HepG2 (cell line): Measurements from ENCODE around the gene FAM200B. TPM values are rescaled to one million over a fixed set of nuclear protein-coding genes. Genes with fewer than 3 reads are reported as not detected.

Experiments used
- DDIT3 ChIP-seq: sonication (generic); formaldehyde crosslinking; IDR thresholded peaks from 2 replicates; pipeline ENCODE4 v1.4.0; 2020; ENCODE audit warnings: mild to moderate bottlenecking, missing genetic modification reagents
- GMEB2 ChIP-seq: IDR thresholded peaks from 2 replicates; pipeline ENCODE4 v1.6.1; 2016; ENCODE audit warnings: missing biosample characterization, missing genetic modification reagents, low read depth
- HDAC1 ChIP-seq: sonication (generic); formaldehyde crosslinking; IDR thresholded peaks from 2 replicates; pipeline ENCODE4 v1.5.1; 2020; ENCODE audit warnings: mild to moderate bottlenecking, missing genetic modification reagents
- HDAC6 ChIP-seq: fragments of 200-600 bp; sonication (generic); IDR thresholded peaks from 2 replicates; pipeline ENCODE4 v1.7.0; 2017; ENCODE audit warnings: mild to moderate bottlenecking, antibody characterized with exemption, low read length, low read depth
- HMGA1 ChIP-seq: sonication (generic); formaldehyde crosslinking; conservative IDR thresholded peaks from 2 replicates; pipeline ENCODE4 v1.4.0; 2020; ENCODE audit warnings: missing genetic modification reagents
- ISL2 ChIP-seq: sonication (generic); formaldehyde crosslinking; IDR thresholded peaks from 2 replicates; pipeline ENCODE4 v1.5.0; 2020; ENCODE audit warnings: missing genetic modification reagents
- POLR2G ChIP-seq: fragments of 200-400 bp; formaldehyde crosslinking; IDR thresholded peaks from 2 replicates; pipeline ENCODE4 v1.6.1; 2018; ENCODE audit warnings: mild to moderate bottlenecking, low read depth, low read length, moderate library complexity
- RAD21 ChIP-seq: fragments of 450-650 bp; formaldehyde crosslinking; IDR thresholded peaks from 2 replicates; pipeline ENCODE4 v1.5.0; 2020; ENCODE audit warnings: mild to moderate bottlenecking
- SOX13 ChIP-seq, 3 experiments: fragments of 450-650 bp in 1 of 3; sonication (generic) in 1 of 3; formaldehyde crosslinking in 1 of 3; IDR thresholded peaks in 2 of 3; conservative IDR thresholded peaks in 1 of 3; 2 replicates each; pipeline versions ENCODE4 v1.5.0 to v1.6.1; 2016 to 2020; ENCODE audit warnings: antibody characterized with exemption in 1 of 3, mild to moderate bottlenecking in 1 of 3, missing compliant biosample characterization in 1 of 3, missing genetic modification reagents in 1 of 3, moderate library complexity in 1 of 3
- TGIF2 ChIP-seq: IDR thresholded peaks from 2 replicates; pipeline ENCODE4 v1.6.1; 2016; ENCODE audit warnings: control low read depth, missing compliant biosample characterization
- THAP9 ChIP-seq: sonication (generic); formaldehyde crosslinking; IDR thresholded peaks from 2 replicates; pipeline ENCODE4; 2020; ENCODE audit warnings: missing genetic modification reagents, mild to moderate bottlenecking, borderline replicate concordance
- ZFP90 ChIP-seq: sonication (generic); formaldehyde crosslinking; IDR thresholded peaks from 2 replicates; pipeline ENCODE4 v1.8.0; 2022; ENCODE audit warnings: missing genetic modification reagents, mild to moderate bottlenecking, inconsistent platforms, borderline replicate concordance
- ZNF34 ChIP-seq: sonication (generic); formaldehyde crosslinking; IDR thresholded peaks from 2 replicates; pipeline ENCODE4 v1.4.0; 2020; ENCODE audit warnings: mild to moderate bottlenecking, missing genetic modification reagents, borderline replicate concordance
- polyA plus RNA-seq, 8 experiments: library from polyadenylated mRNA; depleted of rRNA in 3 of 8; stranded (reverse) in 7 of 8; unstranded in 1 of 8; fragments of >200 nt; fragmentation: Illumina TruSeq in 4 of 8; extraction: Trizol in 4 of 8; gene quantifications; 2 replicates each; pipeline versions ENCODE4 v1.2.1 to v1.2.3, GENCODE V29; 2011 to 2016; ENCODE audit warnings: low read depth in 4 of 8, missing spikeins in 1 of 8, mixed read lengths in 1 of 8; ENCODE audit not compliant: insufficient read depth in 1 of 8
- total RNA-seq, 5 experiments: library from RNA; depleted of rRNA; stranded (reverse); fragments of >200 nt; fragmentation: Illumina TruSeq; extraction: Trizol; gene quantifications; 2 replicates each; pipeline ENCODE4 v1.2.3, GENCODE V29; 2016; ENCODE audit warnings: low read depth in 1 of 5
- TF ChIP-seq, protein P1 (sequence below), 2 experiments: sonication (generic) in 1 of 2; formaldehyde crosslinking in 1 of 2; IDR thresholded peaks; 2 replicates each; pipeline versions ENCODE4 v1.4.0 to v1.6.1; 2016 to 2020; ENCODE audit warnings: borderline replicate concordance in 1 of 2, low read depth in 1 of 2, mild to moderate bottlenecking in 1 of 2, missing genetic modification reagents in 1 of 2
- TF ChIP-seq, protein P2 (sequence below): sonication (generic); formaldehyde crosslinking; IDR thresholded peaks from 2 replicates; pipeline ENCODE4 v1.8.1; 2023; ENCODE audit warnings: missing genetic modification reagents, inconsistent platforms, borderline replicate concordance

Gene FAM200B
- total and polyA plus RNA-seq, 2 of the 13 experiments (the other 11 are each of a cell fraction or from before 2014, with no cell fraction given), result 25.6 to 41.8 TPM

DNA sequence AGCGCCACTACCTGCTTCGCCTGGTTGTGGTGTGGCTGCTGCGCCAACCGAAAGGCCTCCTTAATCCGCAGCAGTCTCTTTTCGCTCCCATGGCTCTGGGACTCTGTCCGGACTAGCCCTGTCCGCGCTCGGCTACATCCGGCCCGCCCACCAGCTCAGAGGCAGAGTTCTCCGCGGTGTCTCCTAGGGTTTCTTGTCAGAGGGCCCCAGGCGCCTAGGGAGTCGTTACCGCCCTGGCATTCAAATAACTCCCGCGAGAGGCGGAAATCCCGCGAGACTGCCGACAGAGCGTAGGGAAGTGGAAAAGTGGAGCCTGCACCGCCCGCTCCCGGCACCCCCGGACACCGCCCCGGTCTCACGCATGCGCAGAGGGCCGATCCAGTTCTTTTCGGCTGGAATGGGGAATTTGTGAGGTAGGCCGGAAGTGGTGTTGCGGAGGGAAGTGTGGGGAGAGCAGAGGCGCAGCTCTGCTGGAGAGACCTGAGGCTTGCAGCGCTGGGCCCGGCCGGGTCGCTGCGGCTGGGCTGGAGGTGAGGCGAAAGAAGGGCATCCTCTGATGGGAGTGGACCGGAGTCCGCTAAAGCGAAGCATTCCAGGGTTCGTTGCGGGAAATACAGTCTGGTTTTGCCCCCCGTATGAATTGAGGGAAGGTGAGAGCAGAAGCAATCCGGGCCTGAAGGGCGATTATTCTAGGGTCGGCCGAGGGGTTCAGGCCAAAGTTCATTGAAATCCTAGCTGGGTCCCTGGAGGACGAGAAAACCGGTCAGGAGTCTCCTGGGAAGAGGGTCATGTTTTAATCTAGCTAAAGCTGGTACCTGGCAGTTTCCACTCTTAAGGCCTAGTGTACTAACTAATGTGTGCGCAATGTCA, at the start of gene FAM200B (continued):
- TF ChIP-seq HMGA1 (CRISPR knock-in tag) (no peak), ZNF34 (CRISPR knock-in tag) (no peak), SOX13 (IDR thresholded peaks at IDR 0.05) (no peak), SOX13 (CRISPR knock-in tag; conservative IDR thresholded peaks at IDR 0.05 in 1 of 2, IDR thresholded peaks at IDR 0.05 in 1 of 2) (0 out of 4 replicates have a peak, but pooled peaks of 1 of the 2 experiments have one; percentile 10), POLR2G (peak; percentile 98), RAD21 (CRISPR knock-in tag) (peak; percentile 51), ISL2 (CRISPR knock-in tag) (peak; percentile 44), DDIT3 (CRISPR knock-in tag) (no peak), THAP9 (CRISPR knock-in tag) (peak; percentile 77; the same call in 1 of the 2 replicates), GMEB2 (CRISPR knock-in tag) (peak; percentile 46; the same call in 1 of the 2 replicates), TGIF2 (CRISPR knock-in tag) (peak; percentile 92), HDAC6 (no peak), ZFP90 (peak; percentile 90), HDAC1 (peak; percentile 94)
- TF ChIP-seq, protein P1, sequence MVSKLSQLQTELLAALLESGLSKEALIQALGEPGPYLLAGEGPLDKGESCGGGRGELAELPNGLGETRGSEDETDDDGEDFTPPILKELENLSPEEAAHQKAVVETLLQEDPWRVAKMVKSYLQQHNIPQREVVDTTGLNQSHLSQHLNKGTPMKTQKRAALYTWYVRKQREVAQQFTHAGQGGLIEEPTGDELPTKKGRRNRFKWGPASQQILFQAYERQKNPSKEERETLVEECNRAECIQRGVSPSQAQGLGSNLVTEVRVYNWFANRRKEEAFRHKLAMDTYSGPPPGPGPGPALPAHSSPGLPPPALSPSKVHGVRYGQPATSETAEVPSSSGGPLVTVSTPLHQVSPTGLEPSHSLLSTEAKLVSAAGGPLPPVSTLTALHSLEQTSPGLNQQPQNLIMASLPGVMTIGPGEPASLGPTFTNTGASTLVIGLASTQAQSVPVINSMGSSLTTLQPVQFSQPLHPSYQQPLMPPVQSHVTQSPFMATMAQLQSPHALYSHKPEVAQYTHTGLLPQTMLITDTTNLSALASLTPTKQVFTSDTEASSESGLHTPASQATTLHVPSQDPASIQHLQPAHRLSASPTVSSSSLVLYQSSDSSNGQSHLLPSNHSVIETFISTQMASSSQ (IDR thresholded peaks at IDR 0.05; ENCODE audit: low read depth), result no peak; the same call in 1 of the 2 replicates
- TF ChIP-seq, protein P1 (CRISPR knock-in tag; IDR thresholded peaks at IDR 0.05; ENCODE audit: borderline replicate concordance), result peak; percentile 17; the same call in 1 of the 2 replicates
- TF ChIP-seq, protein P2, sequence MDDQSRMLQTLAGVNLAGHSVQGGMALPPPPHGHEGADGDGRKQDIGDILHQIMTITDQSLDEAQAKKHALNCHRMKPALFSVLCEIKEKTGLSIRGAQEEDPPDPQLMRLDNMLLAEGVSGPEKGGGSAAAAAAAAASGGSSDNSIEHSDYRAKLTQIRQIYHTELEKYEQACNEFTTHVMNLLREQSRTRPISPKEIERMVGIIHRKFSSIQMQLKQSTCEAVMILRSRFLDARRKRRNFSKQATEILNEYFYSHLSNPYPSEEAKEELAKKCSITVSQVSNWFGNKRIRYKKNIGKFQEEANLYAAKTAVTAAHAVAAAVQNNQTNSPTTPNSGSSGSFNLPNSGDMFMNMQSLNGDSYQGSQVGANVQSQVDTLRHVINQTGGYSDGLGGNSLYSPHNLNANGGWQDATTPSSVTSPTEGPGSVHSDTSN (CRISPR knock-in tag), result no peak
